Measurements from ENCODE around the gene ZC3H4.

DNA sequence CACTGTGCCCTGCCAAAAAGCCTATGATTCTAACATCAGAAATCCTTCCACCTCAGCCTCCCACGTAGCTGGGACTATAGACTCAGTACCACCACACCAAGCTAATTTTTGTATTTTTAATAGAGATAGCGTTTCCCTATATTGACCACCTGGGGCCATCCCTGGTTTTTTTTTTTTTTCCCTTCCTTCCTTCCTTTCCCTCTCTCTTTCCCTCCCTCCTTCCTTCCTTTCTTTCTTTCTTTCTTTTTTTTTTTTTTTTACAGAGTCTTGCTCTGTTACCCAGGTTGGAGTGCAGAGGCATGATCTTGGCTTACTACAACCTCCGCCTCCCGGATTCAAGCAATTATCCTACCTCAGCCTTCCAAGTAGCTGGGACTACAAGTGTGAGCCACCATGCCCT is 16.0 kb upstream of the ZC3H4 start:
- TF ChIP-seq, protein P1, sequence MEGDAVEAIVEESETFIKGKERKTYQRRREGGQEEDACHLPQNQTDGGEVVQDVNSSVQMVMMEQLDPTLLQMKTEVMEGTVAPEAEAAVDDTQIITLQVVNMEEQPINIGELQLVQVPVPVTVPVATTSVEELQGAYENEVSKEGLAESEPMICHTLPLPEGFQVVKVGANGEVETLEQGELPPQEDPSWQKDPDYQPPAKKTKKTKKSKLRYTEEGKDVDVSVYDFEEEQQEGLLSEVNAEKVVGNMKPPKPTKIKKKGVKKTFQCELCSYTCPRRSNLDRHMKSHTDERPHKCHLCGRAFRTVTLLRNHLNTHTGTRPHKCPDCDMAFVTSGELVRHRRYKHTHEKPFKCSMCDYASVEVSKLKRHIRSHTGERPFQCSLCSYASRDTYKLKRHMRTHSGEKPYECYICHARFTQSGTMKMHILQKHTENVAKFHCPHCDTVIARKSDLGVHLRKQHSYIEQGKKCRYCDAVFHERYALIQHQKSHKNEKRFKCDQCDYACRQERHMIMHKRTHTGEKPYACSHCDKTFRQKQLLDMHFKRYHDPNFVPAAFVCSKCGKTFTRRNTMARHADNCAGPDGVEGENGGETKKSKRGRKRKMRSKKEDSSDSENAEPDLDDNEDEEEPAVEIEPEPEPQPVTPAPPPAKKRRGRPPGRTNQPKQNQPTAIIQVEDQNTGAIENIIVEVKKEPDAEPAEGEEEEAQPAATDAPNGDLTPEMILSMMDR (IDR thresholded peaks at IDR 0.05) = no peak
- TF ChIP-seq POLR2A (IDR thresholded peaks at IDR 0.05) = no peak
- no peak for TF ChIP-seq EP300 (IDR thresholded peaks at IDR 0.05)

Data from sigmoid colon (tissue), 4 donors.